OCI-LY1 (cell line): ENCODE data around the gene HPSE2.

Experiments used
- CTCF ChIP-seq: fragments of 200-600 bp; sonication (generic), shearing (Covaris generic); IDR thresholded peaks from 2 replicates; pipeline ENCODE4 v1.5.1; 2017; ENCODE audit warnings: mild to moderate bottlenecking, antibody characterized with exemption, low read length, moderate library complexity, mixed read lengths
- EZH2 ChIP-seq: fragments of 200-600 bp; sonication (generic), shearing (Covaris generic); IDR thresholded peaks from 2 replicates; pipeline ENCODE4 v1.8.0; 2017; ENCODE audit warnings: borderline replicate concordance, mixed run types, mild to moderate bottlenecking, antibody characterized with exemption, low read length, moderate library complexity, mixed read lengths

- TF ChIP-seq CTCF (no peak), EZH2 (no peak)
Observed at GRCh38 chr10:99010286-99010685, 225.4 kb downstream of the HPSE2 start.
